NOMO-1 treated with dmso at 0.1 percent for 144 hours (cell line): Measurements from ENCODE around the gene METTL23.

ENCODE experiments used
- DNase-seq: peaks from one replicate; lab custom pipeline; 2025; ENCODE audit not compliant: unreplicated experiment; lab: John Stamatoyannopoulos, UW

METTL23 gene

DNA sequence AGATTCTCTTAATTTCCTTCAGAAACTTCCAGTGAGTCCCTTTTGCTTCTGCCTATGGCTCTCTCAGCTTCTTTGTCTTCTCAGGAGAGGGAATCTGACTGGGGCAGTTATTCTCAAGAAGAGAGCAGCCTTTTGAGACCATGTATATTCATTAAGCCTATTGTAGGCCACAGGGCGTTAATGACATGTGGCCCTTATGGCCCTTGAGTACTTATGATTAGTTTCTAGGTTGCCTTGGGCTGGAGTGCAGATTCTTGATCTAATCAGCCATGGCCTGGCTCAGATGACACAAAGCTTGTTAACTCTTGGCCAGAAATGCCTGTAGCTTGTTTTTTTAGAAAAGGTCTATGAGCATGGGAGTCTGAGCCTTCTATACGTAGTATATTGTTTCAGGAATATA, 28.6 kb downstream of the METTL23 start:
- no peak for DNase-seq

DNA sequence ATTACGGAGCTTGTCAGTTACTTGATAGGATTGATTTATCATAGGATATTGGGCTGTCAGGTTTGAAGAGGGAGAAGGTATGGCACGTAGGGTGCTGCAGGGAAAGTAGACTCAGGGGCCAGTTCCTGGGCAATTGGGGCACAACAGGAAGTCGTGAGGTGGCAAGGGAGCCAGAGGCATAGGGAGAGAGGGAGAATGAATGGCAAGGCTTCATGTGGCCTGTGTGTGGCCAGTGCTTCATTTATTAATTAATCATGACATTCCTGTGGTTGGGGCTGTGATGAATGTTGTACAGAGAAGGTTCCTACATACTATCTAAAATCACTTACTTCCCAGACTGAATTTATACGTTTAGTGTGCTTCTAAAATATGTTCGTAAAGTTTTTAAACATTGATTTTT, 30.6 kb downstream of the METTL23 start:
- no peak for DNase-seq

DNA sequence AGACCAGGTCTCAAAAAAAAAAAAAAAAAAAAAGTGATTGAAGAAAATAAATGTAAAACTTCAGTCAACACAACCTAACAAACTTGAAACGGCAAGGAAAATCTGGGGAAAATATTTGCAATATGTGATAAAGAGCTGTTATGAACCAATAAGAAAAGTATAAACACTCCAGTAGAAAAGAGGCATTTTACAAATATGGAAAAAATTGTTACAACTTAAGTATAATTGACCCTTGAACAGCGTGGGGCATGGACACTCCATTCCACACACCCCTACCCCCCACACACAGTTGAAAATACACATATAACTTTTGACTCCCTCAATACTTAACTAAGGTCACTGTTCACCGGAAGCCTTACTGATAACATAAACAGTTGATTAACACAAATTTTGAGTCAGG, 31.9 kb downstream of the METTL23 start:
- no peak for DNase-seq

DNA sequence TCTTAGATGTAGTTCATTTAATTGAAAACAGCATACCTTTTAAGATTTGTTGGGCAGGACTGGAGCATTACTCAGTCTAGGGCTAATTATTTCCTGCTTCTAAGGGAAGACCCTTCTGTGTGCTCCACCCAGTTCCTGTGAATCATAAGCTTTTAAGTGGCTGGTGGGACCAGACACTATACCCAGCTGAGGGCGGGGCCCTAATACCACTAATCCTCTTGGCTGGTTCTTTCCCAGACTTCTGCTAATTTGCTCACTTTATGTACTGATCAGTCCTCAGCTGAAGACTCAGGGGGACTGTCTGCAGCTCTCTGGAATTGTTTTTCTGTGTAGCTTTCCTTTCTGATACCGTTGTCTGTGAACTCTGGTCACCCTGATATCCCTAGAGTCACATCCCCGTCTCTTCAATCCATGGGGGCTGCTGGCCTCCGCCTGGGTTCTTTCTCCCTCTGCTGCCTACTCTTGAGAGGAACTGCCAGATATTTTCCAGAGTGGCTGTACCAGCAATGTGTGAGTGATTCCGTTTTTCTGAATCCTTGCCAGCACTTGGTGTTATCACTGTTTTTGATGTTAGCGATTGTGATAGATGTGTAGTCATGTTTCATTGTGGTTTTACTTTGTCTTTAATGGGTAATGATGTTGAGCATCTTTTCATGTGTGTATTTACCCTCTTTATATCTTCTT, 46.3 kb downstream of the METTL23 start:
- DNase-seq, result peak; percentile 59

DNA sequence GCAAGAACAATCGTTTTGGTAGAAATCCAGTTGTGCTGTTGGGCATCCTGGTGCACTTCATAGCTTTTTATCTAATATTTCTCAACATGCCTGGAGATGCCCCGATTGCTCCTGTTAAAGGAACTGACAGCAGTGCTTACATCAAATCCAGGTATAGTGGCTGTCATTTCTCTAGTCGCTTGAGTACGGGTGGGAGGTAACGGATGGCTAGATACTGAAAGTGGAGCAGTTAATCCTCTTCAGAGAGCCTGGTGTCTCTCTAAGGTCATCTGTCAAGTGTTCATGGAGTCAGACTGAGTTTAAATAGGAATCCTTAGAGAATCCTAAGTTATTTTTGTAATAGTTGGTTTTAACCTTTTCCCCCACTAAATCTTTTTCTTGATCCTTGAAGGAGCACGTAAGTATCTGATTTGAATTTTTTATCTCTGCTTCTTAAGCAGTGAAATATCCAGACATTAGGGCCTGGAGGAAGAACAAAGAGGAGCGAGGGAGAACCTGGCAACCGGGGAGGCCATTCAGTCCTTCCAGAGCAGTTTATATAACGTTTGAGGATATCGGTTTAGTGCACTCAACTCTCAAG, 48.5 kb downstream of the METTL23 start:
- DNase-seq, result no peak

DNA sequence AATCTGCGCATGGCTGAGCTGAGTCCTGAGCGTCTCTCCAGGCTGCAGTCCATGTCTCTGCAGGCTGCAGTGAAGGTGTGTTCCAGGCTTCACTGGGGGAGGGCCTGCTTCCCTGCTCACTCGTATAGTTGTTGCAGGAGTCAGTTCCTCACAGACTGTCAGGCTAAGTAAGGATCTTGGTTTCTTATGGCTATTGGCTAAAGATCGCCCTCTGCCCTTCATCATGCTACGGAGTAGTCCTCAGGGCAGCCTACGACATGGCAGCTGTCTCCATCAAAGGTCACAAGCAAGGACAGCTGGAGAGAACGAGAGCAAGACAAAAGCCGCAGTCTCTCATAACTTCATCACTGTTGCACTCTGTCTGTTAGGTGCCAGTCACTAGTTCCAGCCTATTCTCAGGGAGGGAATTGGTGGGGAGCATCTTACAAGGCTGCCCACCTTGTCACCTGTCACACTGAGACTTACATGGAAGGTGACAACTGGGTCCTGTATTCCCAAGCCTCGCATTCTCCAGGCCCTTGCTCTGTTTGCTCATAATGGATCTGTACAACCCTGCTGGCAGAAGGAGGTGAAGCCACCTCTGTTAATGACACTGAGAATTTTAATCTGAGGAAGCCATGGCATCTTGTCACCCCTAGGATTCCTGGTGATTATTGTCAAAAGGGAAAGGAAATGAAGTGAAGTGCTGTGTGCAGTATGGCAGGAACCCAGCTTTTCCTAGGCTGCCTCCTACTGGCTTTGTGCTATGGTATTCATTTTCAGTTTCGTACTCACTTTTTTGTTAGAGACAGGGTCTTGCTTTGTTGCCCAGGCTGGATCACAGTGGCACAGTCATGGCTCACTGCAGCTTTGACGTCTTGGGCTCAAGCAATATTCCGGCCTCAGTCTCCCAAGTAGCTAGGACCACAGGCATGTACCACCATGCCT, 54.7 kb downstream of the METTL23 start:
- DNase-seq, result no peak

DNA sequence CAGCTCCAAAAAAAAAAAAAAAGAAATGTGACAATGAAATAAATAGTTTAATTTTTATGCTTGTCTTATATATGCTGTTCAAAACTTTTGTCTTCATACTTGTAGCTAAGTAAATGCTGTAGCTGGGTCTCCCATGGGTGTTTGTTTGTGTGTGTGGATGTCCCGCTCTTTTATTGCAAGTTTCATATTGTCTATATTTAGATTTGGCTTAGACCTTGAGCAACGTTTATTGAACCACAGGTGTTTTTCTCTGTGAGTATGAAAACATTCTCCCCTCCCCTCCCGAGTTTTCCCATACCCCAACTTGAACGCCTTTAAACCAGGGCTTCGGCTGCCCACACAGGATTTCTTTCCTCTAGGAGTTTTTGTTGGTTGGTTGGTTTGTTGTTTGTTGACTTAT, 56.5 kb downstream of the METTL23 start:
- no peak for DNase-seq
